CD4-positive, alpha-beta T cell treated with Interleukin-21 for 1 hour (primary cell): ENCODE results near the gene SERPINH1.

Source experiments
- DNase-seq: peaks from one replicate; pipeline ENCODE4 v3.0.0-alpha.2; 2020

Gene SERPINH1

GRCh38 chr11:75602951-75603350, 40.9 kb downstream of the SERPINH1 start:
- no peak for DNase-seq

- DNase-seq: no peak
Measured at GRCh38 chr11:75603791-75604736, 42.0 kb downstream of the SERPINH1 start.

- DNase-seq: no peak
Measured at GRCh38 chr11:75606099-75606498, 44.0 kb downstream of the SERPINH1 start.

DNA sequence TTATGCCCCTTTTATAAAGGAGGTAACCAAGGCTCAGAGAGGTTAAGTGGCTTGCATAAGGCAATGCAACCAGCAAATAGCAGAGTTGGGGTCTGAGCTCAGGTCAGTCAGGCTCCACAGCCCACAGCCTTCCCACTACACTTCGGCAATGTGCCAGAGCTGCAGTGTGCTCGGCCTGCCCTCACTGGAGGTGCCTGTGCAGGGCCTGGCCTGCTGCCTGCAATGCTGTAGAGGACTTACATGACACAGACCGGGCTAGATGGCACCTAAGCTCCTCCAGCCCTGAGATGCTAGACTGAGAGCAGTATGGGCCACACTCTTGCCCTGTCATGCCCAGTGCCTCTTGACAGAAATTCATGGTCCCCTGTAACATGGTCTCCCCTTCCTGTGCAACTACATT, 49.8 kb downstream of the SERPINH1 start:
- no peak for DNase-seq

GRCh38 chr11:75615751-75616150, 53.7 kb downstream of the SERPINH1 start:
- no peak for DNase-seq

DNA sequence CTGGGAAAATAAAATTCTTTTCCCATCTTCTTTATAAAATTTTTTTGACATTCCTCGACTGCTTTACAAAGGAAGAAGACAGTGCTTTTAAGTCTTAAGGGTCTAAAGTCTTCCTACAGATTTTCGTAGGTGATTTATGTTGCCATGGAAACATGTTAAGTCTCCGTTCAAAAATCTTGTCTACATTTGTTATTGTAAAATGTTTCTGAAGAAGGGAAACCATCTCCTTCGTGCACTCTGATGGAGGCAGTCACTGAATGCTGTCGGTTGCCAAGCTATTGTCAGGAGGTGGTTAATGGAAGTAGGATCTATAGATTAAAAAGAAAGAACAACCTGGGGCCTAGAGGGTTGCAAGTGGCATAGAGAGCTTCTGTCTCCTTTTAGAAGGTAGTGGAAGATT, 54.2 kb downstream of the SERPINH1 start:
- DNase-seq: no peak
